A549 treated with dexamethasone at 1 μM for 4 hours (cell line): Measurements from ENCODE around the gene TMEM213. TPM values are rescaled to one million over a fixed set of nuclear protein-coding genes. Genes with fewer than 3 reads are reported as not detected.

Experiments
- total RNA-seq: library from RNA; stranded (reverse); fragments of 200-300 nt; extraction: Qiagen RNA extraction; gene quantifications from 5 replicates; pipeline ENCODE4 v1.2.3, GENCODE V29; 2022

TMEM213 gene, protein sequence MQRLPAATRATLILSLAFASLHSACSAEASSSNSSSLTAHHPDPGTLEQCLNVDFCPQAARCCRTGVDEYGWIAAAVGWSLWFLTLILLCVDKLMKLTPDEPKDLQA
- not detected in 5 replicates for total RNA-seq

DNA sequence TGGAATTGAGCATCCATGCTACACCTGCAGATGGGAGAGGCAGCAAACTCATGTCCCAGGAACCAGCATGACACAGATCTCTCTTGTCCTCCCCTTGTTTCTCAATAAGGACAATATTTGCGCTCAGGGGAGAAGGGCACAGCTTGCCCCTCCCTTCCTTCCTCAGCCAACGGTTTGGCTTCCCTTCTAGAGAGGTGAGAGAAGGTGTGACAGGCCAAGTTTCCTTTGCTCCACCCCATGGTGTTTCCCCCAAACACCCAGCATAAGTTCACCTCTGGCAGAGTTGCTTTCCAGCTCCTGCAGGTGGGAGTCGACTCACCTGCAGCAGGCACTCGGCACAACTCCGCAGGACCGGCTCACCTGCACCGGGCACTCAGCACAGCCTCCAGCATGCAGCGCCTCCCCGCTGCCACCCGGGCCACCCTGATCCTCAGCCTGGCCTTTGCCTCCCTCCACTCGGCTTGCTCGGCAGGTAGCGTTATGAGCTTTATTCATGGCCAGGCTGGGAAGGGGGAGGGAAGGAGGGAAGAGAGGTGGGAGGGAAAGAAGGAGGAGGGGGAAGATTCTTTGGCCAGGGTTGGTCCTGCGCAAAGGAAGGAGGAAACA lies at the start of gene TMEM213, which contains the start of gene ATP6V0A4:
TSS of gene TMEM213 (plus strand) at position 280 of the 606 bp plus-strand sequence. CDS start at position 391, 111 bp downstream.
TSS of gene ATP6V0A4 (minus strand) at position 482 of the 606 bp plus-strand sequence. CDS start 26,949 bp downstream, outside the sequence.

Other genes starting within 250 kb of the TMEM213 start
- gene SVOPL, start 96.6 kb upstream of the TMEM213 start, total RNA-seq, result not detected in 5 replicates
- 0.20 to 0.27 TPM (median 0.27 TPM) in 5 replicates for gene ATP6V0A4, start 202 bp downstream of the TMEM213 start, total RNA-seq
- 4.0 to 7.3 TPM (median 6.2 TPM) in 5 replicates for gene KIAA1549, start 183.4 kb downstream of the TMEM213 start, total RNA-seq
- 4.2 to 10.5 TPM (median 8.9 TPM) in 5 replicates for gene ZC3HAV1L, start 238.0 kb downstream of the TMEM213 start, total RNA-seq